WTC11 (cell line): Measurements from ENCODE around the gene ROMO1. TPM values are rescaled to one million over a fixed set of nuclear protein-coding genes. Genes with fewer than 3 reads are reported as not detected.
A peak's percentile ranks its signal among the peaks of the same experiment; 100 is the strongest.

Experiments
- FOXK1 ChIP-seq: sonication (generic); formaldehyde crosslinking; IDR thresholded peaks from 2 replicates; pipeline ENCODE4 v1.8.0; 2022; ENCODE audit warnings: mild to moderate bottlenecking, moderate library complexity, missing genetic modification reagents
- JAZF1 ChIP-seq: fragments of 250-450 bp; sonication (Bioruptor Pico); IDR thresholded peaks from 2 replicates; pipeline ENCODE4 v1.9.0; 2021; ENCODE audit warnings: moderate library complexity, mild to moderate bottlenecking, inconsistent platforms
- JUN ChIP-seq: sonication (generic); formaldehyde crosslinking; IDR thresholded peaks from 2 replicates; pipeline ENCODE4 v1.8.0; 2023; ENCODE audit warnings: mild to moderate bottlenecking, missing genetic modification reagents
- KAT7 ChIP-seq: sonication (generic); formaldehyde crosslinking; IDR thresholded peaks from 2 replicates; pipeline ENCODE4 v1.8.1; 2023; ENCODE audit warnings: missing genetic modification reagents, mild to moderate bottlenecking, borderline replicate concordance
- NFATC4 ChIP-seq: fragments of 250-450 bp; sonication (Bioruptor Pico); IDR thresholded peaks from 2 replicates; pipeline ENCODE4 v1.9.0; 2021; ENCODE audit warnings: mild to moderate bottlenecking
- NFYB ChIP-seq: sonication (generic); formaldehyde crosslinking; conservative IDR thresholded peaks from 2 replicates; pipeline ENCODE4 v1.8.0; 2022; ENCODE audit warnings: low read depth, missing genetic modification reagents
- PRRX2 ChIP-seq: fragments of 250-450 bp; sonication (Bioruptor Pico); IDR thresholded peaks from 2 replicates; pipeline ENCODE4 v1.8.0; 2021; ENCODE audit warnings: mild to moderate bottlenecking
- RELA ChIP-seq: sonication (generic); formaldehyde crosslinking; IDR thresholded peaks from 2 replicates; pipeline ENCODE4 v1.8.1; 2022; ENCODE audit warnings: missing genetic modification reagents, mild to moderate bottlenecking, borderline replicate concordance
- SOX15 ChIP-seq: fragments of 250-450 bp; sonication (Bioruptor Pico); IDR thresholded peaks from 2 replicates; pipeline ENCODE4 v1.9.0; 2021; ENCODE audit warnings: mild to moderate bottlenecking
- TEAD1 ChIP-seq: sonication (generic); formaldehyde crosslinking; IDR thresholded peaks from 2 replicates; pipeline ENCODE4 v1.8.0; 2022; ENCODE audit warnings: mild to moderate bottlenecking, missing genetic modification reagents
- TEAD4 ChIP-seq: sonication (generic); formaldehyde crosslinking; IDR thresholded peaks from 2 replicates; pipeline ENCODE4 v1.8.0; 2022; ENCODE audit warnings: mild to moderate bottlenecking, missing genetic modification reagents
- ZNF219 ChIP-seq: sonication (generic); formaldehyde crosslinking; IDR thresholded peaks from 2 replicates; pipeline ENCODE4 v1.8.0; 2023; ENCODE audit warnings: missing genetic modification reagents, mild to moderate bottlenecking, borderline replicate concordance
- ZNF396 ChIP-seq: fragments of 250-450 bp; sonication (Bioruptor Pico); IDR thresholded peaks from 2 replicates; pipeline ENCODE4 v1.8.0; 2021; ENCODE audit warnings: mild to moderate bottlenecking, moderate library complexity, borderline replicate concordance
- total RNA-seq: library from RNA; stranded (reverse); gene quantifications from 3 replicates; pipeline ENCODE4 v1.2.3, GENCODE V29; 2021
- TF ChIP-seq, protein P1 (sequence below): sonication (generic); formaldehyde crosslinking; IDR thresholded peaks from 2 replicates; pipeline ENCODE4 v1.8.1; 2022; ENCODE audit warnings: mild to moderate bottlenecking, missing genetic modification reagents, moderate library complexity, borderline replicate concordance
- TF ChIP-seq, protein P2 (sequence below): sonication (generic); formaldehyde crosslinking; IDR thresholded peaks from 2 replicates; pipeline ENCODE4 v1.8.0; 2022; ENCODE audit warnings: missing genetic modification reagents
- TF ChIP-seq, protein P3 (sequence below): sonication (generic); formaldehyde crosslinking; IDR thresholded peaks from 2 replicates; pipeline ENCODE4 v1.8.1; 2022; ENCODE audit warnings: missing genetic modification reagents, borderline replicate concordance
- TF ChIP-seq, protein P4 (sequence below): fragments of 250-450 bp; sonication (Bioruptor Pico); IDR thresholded peaks from 2 replicates; pipeline ENCODE4 v2.1.2; 2022; ENCODE audit warnings: mild to moderate bottlenecking, moderate library complexity
- TF ChIP-seq, protein P5 (sequence below): sonication (generic); formaldehyde crosslinking; IDR thresholded peaks from 2 replicates; pipeline ENCODE4 v1.8.0; 2022; ENCODE audit warnings: mild to moderate bottlenecking, missing genetic modification reagents
- TF ChIP-seq, protein P6 (sequence below): sonication (generic); formaldehyde crosslinking; IDR thresholded peaks from 2 replicates; pipeline ENCODE4 v1.8.1; 2023; ENCODE audit warnings: mild to moderate bottlenecking, missing genetic modification reagents, borderline replicate concordance
- TF ChIP-seq, protein P7 (sequence below): sonication (generic); formaldehyde crosslinking; conservative IDR thresholded peaks from 2 replicates; pipeline ENCODE4 v1.8.1; 2022; ENCODE audit warnings: mild to moderate bottlenecking, missing genetic modification reagents
- TF ChIP-seq, protein P8 (sequence below): sonication (generic); formaldehyde crosslinking; IDR thresholded peaks from 2 replicates; pipeline ENCODE4 v1.8.1; 2023; ENCODE audit warnings: mild to moderate bottlenecking, missing genetic modification reagents, moderate library complexity
- TF ChIP-seq, protein P9 (sequence below): sonication (generic); formaldehyde crosslinking; conservative IDR thresholded peaks from 2 replicates; pipeline ENCODE4 v1.8.1; 2023; ENCODE audit warnings: mild to moderate bottlenecking, low read depth, missing genetic modification reagents, moderate library complexity

ROMO1 gene
- total RNA-seq, 1 experiment from 2014 or later = 213 TPM

DNA sequence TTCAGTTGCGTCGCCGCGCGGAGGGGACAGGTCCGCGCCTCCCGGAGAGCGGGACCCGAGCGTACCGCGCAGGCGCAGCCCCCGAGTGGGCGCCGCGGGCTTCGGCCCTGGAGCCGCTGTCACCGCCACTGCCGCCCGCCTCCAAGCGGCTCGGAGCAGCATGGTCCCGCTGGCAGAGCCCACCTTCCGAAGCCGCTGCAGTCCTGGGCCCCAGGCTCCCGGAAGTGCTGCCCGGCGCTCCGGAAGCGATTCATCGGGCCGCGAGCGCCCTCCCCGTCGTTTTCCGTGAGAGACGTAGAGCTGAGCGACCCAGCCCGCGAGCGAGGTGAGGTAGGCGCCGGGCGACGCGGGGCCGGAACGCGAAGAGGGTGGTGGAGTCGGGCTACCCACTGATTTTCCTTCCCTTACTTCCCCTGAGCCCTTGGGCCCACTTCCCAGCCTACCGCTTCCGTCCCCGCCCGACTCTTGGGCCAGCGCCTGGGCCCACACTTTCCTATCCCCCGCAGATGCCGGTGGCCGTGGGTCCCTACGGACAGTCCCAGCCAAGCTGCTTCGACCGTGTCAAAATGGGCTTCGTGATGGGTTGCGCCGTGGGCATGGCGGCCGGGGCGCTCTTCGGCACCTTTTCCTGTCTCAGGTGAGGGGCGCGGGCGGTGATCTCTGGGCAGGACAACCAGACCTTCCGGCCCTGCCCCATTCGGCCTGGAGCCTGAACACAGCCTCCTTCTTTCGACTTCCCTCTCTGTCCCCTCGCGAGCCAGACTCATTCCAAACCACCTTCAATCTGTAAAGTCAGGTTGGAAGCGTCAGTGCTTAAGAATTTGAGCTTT is at the start of gene ROMO1, which contains the start of gene NFS1 (continued):
- no peak for TF ChIP-seq ZNF396
- TF ChIP-seq, protein P1, sequence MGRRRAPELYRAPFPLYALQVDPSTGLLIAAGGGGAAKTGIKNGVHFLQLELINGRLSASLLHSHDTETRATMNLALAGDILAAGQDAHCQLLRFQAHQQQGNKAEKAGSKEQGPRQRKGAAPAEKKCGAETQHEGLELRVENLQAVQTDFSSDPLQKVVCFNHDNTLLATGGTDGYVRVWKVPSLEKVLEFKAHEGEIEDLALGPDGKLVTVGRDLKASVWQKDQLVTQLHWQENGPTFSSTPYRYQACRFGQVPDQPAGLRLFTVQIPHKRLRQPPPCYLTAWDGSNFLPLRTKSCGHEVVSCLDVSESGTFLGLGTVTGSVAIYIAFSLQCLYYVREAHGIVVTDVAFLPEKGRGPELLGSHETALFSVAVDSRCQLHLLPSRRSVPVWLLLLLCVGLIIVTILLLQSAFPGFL (CRISPR knock-in tag) = peak; percentile 74; the same call in 1 of the 2 replicates
- no peak for TF ChIP-seq JAZF1 (CRISPR knock-in tag)
- 0 out of 2 replicates have a peak, but pooled peaks have one; percentile 8 for TF ChIP-seq JUN
- no peak for TF ChIP-seq TEAD4 (CRISPR knock-in tag)
- TF ChIP-seq ZNF219 = no peak
- TF ChIP-seq, protein P2, sequence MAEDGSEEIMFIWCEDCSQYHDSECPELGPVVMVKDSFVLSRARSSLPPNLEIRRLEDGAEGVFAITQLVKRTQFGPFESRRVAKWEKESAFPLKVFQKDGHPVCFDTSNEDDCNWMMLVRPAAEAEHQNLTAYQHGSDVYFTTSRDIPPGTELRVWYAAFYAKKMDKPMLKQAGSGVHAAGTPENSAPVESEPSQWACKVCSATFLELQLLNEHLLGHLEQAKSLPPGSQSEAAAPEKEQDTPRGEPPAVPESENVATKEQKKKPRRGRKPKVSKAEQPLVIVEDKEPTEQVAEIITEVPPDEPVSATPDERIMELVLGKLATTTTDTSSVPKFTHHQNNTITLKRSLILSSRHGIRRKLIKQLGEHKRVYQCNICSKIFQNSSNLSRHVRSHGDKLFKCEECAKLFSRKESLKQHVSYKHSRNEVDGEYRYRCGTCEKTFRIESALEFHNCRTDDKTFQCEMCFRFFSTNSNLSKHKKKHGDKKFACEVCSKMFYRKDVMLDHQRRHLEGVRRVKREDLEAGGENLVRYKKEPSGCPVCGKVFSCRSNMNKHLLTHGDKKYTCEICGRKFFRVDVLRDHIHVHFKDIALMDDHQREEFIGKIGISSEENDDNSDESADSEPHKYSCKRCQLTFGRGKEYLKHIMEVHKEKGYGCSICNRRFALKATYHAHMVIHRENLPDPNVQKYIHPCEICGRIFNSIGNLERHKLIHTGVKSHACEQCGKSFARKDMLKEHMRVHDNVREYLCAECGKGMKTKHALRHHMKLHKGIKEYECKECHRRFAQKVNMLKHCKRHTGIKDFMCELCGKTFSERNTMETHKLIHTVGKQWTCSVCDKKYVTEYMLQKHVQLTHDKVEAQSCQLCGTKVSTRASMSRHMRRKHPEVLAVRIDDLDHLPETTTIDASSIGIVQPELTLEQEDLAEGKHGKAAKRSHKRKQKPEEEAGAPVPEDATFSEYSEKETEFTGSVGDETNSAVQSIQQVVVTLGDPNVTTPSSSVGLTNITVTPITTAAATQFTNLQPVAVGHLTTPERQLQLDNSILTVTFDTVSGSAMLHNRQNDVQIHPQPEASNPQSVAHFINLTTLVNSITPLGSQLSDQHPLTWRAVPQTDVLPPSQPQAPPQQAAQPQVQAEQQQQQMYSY (CRISPR knock-in tag) = no peak
- no peak for TF ChIP-seq RELA (CRISPR knock-in tag)
- TF ChIP-seq, protein P3, sequence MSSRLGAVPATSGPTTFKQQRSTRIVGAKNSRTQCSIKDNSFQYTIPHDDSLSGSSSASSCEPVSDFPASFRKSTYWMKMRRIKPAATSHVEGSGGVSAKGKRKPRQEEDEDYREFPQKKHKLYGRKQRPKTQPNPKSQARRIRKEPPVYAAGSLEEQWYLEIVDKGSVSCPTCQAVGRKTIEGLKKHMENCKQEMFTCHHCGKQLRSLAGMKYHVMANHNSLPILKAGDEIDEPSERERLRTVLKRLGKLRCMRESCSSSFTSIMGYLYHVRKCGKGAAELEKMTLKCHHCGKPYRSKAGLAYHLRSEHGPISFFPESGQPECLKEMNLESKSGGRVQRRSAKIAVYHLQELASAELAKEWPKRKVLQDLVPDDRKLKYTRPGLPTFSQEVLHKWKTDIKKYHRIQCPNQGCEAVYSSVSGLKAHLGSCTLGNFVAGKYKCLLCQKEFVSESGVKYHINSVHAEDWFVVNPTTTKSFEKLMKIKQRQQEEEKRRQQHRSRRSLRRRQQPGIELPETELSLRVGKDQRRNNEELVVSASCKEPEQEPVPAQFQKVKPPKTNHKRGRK = no peak
- no peak for TF ChIP-seq TEAD1 (CRISPR knock-in tag)
- peak; percentile 86 for TF ChIP-seq FOXK1 (CRISPR knock-in tag)
- no peak for TF ChIP-seq SOX15 (CRISPR knock-in tag)
- TF ChIP-seq, protein P4, sequence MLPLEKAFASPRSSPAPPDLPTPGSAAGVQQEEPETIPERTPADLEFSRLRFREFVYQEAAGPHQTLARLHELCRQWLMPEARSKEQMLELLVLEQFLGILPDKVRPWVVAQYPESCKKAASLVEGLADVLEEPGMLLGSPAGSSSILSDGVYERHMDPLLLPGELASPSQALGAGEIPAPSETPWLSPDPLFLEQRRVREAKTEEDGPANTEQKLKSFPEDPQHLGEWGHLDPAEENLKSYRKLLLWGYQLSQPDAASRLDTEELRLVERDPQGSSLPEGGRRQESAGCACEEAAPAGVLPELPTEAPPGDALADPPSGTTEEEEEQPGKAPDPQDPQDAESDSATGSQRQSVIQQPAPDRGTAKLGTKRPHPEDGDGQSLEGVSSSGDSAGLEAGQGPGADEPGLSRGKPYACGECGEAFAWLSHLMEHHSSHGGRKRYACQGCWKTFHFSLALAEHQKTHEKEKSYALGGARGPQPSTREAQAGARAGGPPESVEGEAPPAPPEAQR (CRISPR knock-in tag) = no peak
- TF ChIP-seq KAT7 (CRISPR knock-in tag) = no peak
- TF ChIP-seq, protein P5, sequence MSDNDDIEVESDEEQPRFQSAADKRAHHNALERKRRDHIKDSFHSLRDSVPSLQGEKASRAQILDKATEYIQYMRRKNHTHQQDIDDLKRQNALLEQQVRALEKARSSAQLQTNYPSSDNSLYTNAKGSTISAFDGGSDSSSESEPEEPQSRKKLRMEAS = peak; percentile 87
- TF ChIP-seq, protein P6, sequence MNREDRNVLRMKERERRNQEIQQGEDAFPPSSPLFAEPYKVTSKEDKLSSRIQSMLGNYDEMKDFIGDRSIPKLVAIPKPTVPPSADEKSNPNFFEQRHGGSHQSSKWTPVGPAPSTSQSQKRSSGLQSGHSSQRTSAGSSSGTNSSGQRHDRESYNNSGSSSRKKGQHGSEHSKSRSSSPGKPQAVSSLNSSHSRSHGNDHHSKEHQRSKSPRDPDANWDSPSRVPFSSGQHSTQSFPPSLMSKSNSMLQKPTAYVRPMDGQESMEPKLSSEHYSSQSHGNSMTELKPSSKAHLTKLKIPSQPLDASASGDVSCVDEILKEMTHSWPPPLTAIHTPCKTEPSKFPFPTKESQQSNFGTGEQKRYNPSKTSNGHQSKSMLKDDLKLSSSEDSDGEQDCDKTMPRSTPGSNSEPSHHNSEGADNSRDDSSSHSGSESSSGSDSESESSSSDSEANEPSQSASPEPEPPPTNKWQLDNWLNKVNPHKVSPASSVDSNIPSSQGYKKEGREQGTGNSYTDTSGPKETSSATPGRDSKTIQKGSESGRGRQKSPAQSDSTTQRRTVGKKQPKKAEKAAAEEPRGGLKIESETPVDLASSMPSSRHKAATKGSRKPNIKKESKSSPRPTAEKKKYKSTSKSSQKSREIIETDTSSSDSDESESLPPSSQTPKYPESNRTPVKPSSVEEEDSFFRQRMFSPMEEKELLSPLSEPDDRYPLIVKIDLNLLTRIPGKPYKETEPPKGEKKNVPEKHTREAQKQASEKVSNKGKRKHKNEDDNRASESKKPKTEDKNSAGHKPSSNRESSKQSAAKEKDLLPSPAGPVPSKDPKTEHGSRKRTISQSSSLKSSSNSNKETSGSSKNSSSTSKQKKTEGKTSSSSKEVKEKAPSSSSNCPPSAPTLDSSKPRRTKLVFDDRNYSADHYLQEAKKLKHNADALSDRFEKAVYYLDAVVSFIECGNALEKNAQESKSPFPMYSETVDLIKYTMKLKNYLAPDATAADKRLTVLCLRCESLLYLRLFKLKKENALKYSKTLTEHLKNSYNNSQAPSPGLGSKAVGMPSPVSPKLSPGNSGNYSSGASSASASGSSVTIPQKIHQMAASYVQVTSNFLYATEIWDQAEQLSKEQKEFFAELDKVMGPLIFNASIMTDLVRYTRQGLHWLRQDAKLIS (CRISPR knock-in tag) = no peak
- TF ChIP-seq, protein P7, sequence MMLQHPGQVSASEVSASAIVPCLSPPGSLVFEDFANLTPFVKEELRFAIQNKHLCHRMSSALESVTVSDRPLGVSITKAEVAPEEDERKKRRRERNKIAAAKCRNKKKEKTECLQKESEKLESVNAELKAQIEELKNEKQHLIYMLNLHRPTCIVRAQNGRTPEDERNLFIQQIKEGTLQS (CRISPR knock-in tag) = no peak
- TF ChIP-seq, protein P8, sequence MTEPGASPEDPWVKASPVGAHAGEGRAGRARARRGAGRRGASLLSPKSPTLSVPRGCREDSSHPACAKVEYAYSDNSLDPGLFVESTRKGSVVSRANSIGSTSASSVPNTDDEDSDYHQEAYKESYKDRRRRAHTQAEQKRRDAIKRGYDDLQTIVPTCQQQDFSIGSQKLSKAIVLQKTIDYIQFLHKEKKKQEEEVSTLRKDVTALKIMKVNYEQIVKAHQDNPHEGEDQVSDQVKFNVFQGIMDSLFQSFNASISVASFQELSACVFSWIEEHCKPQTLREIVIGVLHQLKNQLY (CRISPR knock-in tag) = no peak
- 0 out of 2 replicates have a peak, but pooled peaks have one; percentile 34 for TF ChIP-seq NFATC4
- no peak for TF ChIP-seq NFYB (CRISPR knock-in tag)
- TF ChIP-seq, protein P9, sequence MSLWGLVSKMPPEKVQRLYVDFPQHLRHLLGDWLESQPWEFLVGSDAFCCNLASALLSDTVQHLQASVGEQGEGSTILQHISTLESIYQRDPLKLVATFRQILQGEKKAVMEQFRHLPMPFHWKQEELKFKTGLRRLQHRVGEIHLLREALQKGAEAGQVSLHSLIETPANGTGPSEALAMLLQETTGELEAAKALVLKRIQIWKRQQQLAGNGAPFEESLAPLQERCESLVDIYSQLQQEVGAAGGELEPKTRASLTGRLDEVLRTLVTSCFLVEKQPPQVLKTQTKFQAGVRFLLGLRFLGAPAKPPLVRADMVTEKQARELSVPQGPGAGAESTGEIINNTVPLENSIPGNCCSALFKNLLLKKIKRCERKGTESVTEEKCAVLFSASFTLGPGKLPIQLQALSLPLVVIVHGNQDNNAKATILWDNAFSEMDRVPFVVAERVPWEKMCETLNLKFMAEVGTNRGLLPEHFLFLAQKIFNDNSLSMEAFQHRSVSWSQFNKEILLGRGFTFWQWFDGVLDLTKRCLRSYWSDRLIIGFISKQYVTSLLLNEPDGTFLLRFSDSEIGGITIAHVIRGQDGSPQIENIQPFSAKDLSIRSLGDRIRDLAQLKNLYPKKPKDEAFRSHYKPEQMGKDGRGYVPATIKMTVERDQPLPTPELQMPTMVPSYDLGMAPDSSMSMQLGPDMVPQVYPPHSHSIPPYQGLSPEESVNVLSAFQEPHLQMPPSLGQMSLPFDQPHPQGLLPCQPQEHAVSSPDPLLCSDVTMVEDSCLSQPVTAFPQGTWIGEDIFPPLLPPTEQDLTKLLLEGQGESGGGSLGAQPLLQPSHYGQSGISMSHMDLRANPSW (CRISPR knock-in tag) = 0 out of 2 replicates have a peak, but pooled peaks have one; percentile 48
- no peak for TF ChIP-seq PRRX2
